GM12878 (cell line): ENCODE data around the gene GBGT1.

ENCODE experiments used
- BMI1 ChIP-seq: fragments of 450-650 bp; IDR thresholded peaks from 2 replicates; pipeline ENCODE4 v1.6.1; 2016; ENCODE audit warnings: mild to moderate bottlenecking, moderate library complexity, borderline replicate concordance
- CREB1 ChIP-seq: IDR thresholded peaks from 2 replicates; pipeline ENCODE4 v1.6.1; 2012; ENCODE audit warnings: low read depth, mild to moderate bottlenecking, inconsistent platforms
- CTCF ChIP-seq, 3 experiments: IDR thresholded peaks in 2 of 3; conservative IDR thresholded peaks in 1 of 3; 2 replicates each; pipeline ENCODE4 v1.5.1; 2011; ENCODE audit warnings: low read depth in 3 of 3, low read length in 3 of 3, mild to moderate bottlenecking in 3 of 3, control low read depth in 2 of 3, moderate library complexity in 2 of 3, inconsistent platforms in 1 of 3, mixed read lengths in 1 of 3; ENCODE audit not compliant: control insufficient read depth in 2 of 3, insufficient read depth in 1 of 3; ENCODE audit errors: extremely low read depth in 1 of 3
- KDM1A ChIP-seq: fragments of 200-600 bp; sonication (generic); IDR thresholded peaks from 2 replicates; pipeline ENCODE4 v1.6.1; 2016; ENCODE audit warnings: borderline replicate concordance
- MTA2 ChIP-seq: fragments of 450-650 bp; IDR thresholded peaks from 2 replicates; pipeline ENCODE4 v1.6.1; 2016; ENCODE audit warnings: low read depth, mild to moderate bottlenecking, moderate library complexity
- POLR2A ChIP-seq: IDR thresholded peaks from 2 replicates; pipeline ENCODE4 v1.6.1; 2011; ENCODE audit warnings: low read depth, mild to moderate bottlenecking, low read length
- POLR2AphosphoS5 ChIP-seq: IDR thresholded peaks from 2 replicates; pipeline ENCODE4 v1.6.1; 2011; ENCODE audit warnings: mild to moderate bottlenecking, low read length, inconsistent platforms
- REST ChIP-seq: IDR thresholded peaks from 2 replicates; pipeline ENCODE4 v1.6.1; 2012; ENCODE audit warnings: mild to moderate bottlenecking, low read depth, low read length
- SREBF2 ChIP-seq: IDR thresholded peaks from 2 replicates; pipeline ENCODE4 v1.6.1; 2012; ENCODE audit warnings: mild to moderate bottlenecking, low read length

- TF ChIP-seq POLR2AphosphoS5 (no peak), KDM1A (no peak), POLR2A (no peak), CTCF (IDR thresholded peaks at IDR 0.05 in 2 of 3, conservative IDR thresholded peaks at IDR 0.05 in 1 of 3; ENCODE audit: control insufficient read depth in 2 of 3, extremely low read depth in 1 of 3, insufficient read depth in 1 of 3, low read depth in 3 of 3, low read length in 3 of 3) (no peak), BMI1 (no peak), CREB1 (no peak), REST (no peak), MTA2 (no peak), SREBF2 (no peak)
These were observed 18.4 kb upstream of the GBGT1 start for GRCh38 chr9:133182151-133182550.
